WTC11 (cell line): Measurements from ENCODE around the gene COQ7. TPM values are rescaled to one million over a fixed set of nuclear protein-coding genes. Genes with fewer than 3 reads are reported as not detected.

ENCODE experiments used
- ATAC-seq: fragments of 200-7000 bp; cut with Tn5 transposase; 2 replicates; pipeline ENCODE4 v1.10.0; 2021; ENCODE audit warnings: mild to moderate bottlenecking, moderate library complexity
- CTCF ChIA-PET: fragments of 300-600 bp; sonication (Branson Sonifier 250); formaldehyde crosslinking; loops from one replicate; lab custom pipeline; 2021; ENCODE audit warnings: antibody characterized with exemption; lab: Charles Lee
- POLR2A ChIA-PET: fragments of 350-600 bp; sonication (Branson Sonifier 250); formaldehyde crosslinking; loops from one replicate; lab custom pipeline; 2021; ENCODE audit warnings: antibody characterized with exemption; lab: Charles Lee
- DNase-seq: peaks from one replicate; pipeline ENCODE4 v3.0.0; 2021; ENCODE audit warnings: low spot score
- H3K27ac Mint-ChIP-seq: 2 replicates; pipeline ENCODE4 v1.8.0; 2021; ENCODE audit warnings: mixed read lengths
- H3K27me3 Mint-ChIP-seq: 2 replicates; pipeline ENCODE4 v1.8.0; 2021; ENCODE audit warnings: low read depth, mild to moderate bottlenecking, moderate library complexity, mixed read lengths
- H3K36me3 Mint-ChIP-seq: 2 replicates; pipeline ENCODE4 v1.8.0; 2021; ENCODE audit warnings: mixed read lengths
- H3K4me1 Mint-ChIP-seq: 2 replicates; pipeline ENCODE4 v1.8.0; 2022; ENCODE audit warnings: mixed read lengths
- H3K4me3 Mint-ChIP-seq: 2 replicates; pipeline ENCODE4 v1.8.0; 2021; ENCODE audit warnings: mild to moderate bottlenecking, moderate library complexity, mixed read lengths
- H3K9me3 Mint-ChIP-seq: 2 replicates; pipeline ENCODE4 v1.8.0; 2021; ENCODE audit warnings: mixed read lengths
- ELF4 ChIP-seq: sonication (generic); formaldehyde crosslinking; IDR thresholded peaks from 2 replicates; pipeline ENCODE4 v1.8.1; 2022; ENCODE audit warnings: low read depth, mild to moderate bottlenecking, moderate library complexity, missing genetic modification reagents
- ESRRA ChIP-seq: sonication (generic); formaldehyde crosslinking; IDR thresholded peaks from 2 replicates; pipeline ENCODE4 v1.8.1; 2022; ENCODE audit warnings: mild to moderate bottlenecking, missing genetic modification reagents, borderline replicate concordance
- GRHL2 ChIP-seq: fragments of 250-450 bp; sonication (Bioruptor Pico); IDR thresholded peaks from 2 replicates; pipeline ENCODE4 v1.8.0; 2022; ENCODE audit warnings: mild to moderate bottlenecking, moderate library complexity; ENCODE audit not compliant: insufficient replicate concordance, severe bottlenecking
- KAT7 ChIP-seq: sonication (generic); formaldehyde crosslinking; IDR thresholded peaks from 2 replicates; pipeline ENCODE4 v1.8.1; 2023; ENCODE audit warnings: missing genetic modification reagents, mild to moderate bottlenecking, borderline replicate concordance
- OVOL2 ChIP-seq: fragments of 250-450 bp; sonication (Bioruptor Pico); IDR thresholded peaks from 2 replicates; pipeline ENCODE4 v1.9.0; 2021; ENCODE audit warnings: mild to moderate bottlenecking, borderline replicate concordance
- SP1 ChIP-seq: sonication (generic); formaldehyde crosslinking; conservative IDR thresholded peaks from 2 replicates; pipeline ENCODE4 v1.8.1; 2022; ENCODE audit warnings: missing genetic modification reagents
- ZNF138 ChIP-seq: sonication (generic); formaldehyde crosslinking; conservative IDR thresholded peaks from 2 replicates; pipeline ENCODE4 v1.8.1; 2022; ENCODE audit warnings: mild to moderate bottlenecking, moderate library complexity, missing genetic modification reagents
- total RNA-seq: library from RNA; stranded (reverse); gene quantifications from 3 replicates; pipeline ENCODE4 v1.2.3, GENCODE V29; 2021
- TF ChIP-seq, protein P1 (sequence below): fragments of 200-600 bp; IDR thresholded peaks from 2 replicates; pipeline ENCODE4 v1.8.0; 2022; ENCODE audit warnings: antibody characterized with exemption
- TF ChIP-seq, protein P2 (sequence below): sonication (generic); formaldehyde crosslinking; IDR thresholded peaks from 2 replicates; pipeline ENCODE4 v1.8.1; 2023; ENCODE audit warnings: mild to moderate bottlenecking, missing genetic modification reagents, borderline replicate concordance
- TF ChIP-seq, protein P3 (sequence below): sonication (generic); formaldehyde crosslinking; IDR thresholded peaks from 2 replicates; pipeline ENCODE4 v1.8.0; 2023; ENCODE audit warnings: missing genetic modification reagents, mild to moderate bottlenecking, borderline replicate concordance
- TF ChIP-seq, protein P4 (sequence below): sonication (generic); formaldehyde crosslinking; IDR thresholded peaks from 2 replicates; pipeline ENCODE4 v1.8.0; 2023; ENCODE audit warnings: missing genetic modification reagents
- TF ChIP-seq, protein P5 (sequence below): sonication (generic); formaldehyde crosslinking; IDR thresholded peaks from 2 replicates; pipeline ENCODE4 v1.8.0; 2022; ENCODE audit warnings: missing genetic modification reagents
- TF ChIP-seq, protein P6 (sequence below): sonication (generic); formaldehyde crosslinking; IDR thresholded peaks from 2 replicates; pipeline ENCODE4 v1.8.1; 2022; ENCODE audit warnings: mild to moderate bottlenecking, moderate library complexity, missing genetic modification reagents

The COQ7 gene
- total RNA-seq, 1 experiment from 2014 or later = 20.7 TPM

DNA sequence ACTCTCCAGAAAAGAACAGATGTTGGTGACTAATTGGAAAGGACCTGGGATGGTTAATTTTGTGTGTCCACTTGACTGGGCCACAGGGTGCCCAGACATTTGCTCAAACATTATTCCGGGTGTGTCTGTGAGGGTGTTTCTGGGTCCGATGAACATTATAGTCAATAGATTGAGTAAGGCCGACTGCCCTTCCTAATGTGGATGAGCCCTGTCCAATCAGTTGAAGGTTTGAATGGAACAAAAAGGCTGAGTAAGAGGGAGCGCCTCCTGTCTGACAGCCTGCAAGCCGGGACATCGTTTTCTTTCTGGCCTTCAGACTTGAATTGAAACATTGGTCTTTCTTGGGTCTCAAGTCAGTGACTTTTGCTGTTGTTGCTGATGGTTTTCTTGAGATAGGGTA lies 23.5 kb downstream of the COQ7 start (continued):
- TF ChIP-seq, protein P1, sequence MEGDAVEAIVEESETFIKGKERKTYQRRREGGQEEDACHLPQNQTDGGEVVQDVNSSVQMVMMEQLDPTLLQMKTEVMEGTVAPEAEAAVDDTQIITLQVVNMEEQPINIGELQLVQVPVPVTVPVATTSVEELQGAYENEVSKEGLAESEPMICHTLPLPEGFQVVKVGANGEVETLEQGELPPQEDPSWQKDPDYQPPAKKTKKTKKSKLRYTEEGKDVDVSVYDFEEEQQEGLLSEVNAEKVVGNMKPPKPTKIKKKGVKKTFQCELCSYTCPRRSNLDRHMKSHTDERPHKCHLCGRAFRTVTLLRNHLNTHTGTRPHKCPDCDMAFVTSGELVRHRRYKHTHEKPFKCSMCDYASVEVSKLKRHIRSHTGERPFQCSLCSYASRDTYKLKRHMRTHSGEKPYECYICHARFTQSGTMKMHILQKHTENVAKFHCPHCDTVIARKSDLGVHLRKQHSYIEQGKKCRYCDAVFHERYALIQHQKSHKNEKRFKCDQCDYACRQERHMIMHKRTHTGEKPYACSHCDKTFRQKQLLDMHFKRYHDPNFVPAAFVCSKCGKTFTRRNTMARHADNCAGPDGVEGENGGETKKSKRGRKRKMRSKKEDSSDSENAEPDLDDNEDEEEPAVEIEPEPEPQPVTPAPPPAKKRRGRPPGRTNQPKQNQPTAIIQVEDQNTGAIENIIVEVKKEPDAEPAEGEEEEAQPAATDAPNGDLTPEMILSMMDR = no peak
- TF ChIP-seq ELF4 (CRISPR knock-in tag) (no peak), GRHL2 (CRISPR knock-in tag) (no peak), OVOL2 (CRISPR knock-in tag) (no peak)
- TF ChIP-seq, protein P2, sequence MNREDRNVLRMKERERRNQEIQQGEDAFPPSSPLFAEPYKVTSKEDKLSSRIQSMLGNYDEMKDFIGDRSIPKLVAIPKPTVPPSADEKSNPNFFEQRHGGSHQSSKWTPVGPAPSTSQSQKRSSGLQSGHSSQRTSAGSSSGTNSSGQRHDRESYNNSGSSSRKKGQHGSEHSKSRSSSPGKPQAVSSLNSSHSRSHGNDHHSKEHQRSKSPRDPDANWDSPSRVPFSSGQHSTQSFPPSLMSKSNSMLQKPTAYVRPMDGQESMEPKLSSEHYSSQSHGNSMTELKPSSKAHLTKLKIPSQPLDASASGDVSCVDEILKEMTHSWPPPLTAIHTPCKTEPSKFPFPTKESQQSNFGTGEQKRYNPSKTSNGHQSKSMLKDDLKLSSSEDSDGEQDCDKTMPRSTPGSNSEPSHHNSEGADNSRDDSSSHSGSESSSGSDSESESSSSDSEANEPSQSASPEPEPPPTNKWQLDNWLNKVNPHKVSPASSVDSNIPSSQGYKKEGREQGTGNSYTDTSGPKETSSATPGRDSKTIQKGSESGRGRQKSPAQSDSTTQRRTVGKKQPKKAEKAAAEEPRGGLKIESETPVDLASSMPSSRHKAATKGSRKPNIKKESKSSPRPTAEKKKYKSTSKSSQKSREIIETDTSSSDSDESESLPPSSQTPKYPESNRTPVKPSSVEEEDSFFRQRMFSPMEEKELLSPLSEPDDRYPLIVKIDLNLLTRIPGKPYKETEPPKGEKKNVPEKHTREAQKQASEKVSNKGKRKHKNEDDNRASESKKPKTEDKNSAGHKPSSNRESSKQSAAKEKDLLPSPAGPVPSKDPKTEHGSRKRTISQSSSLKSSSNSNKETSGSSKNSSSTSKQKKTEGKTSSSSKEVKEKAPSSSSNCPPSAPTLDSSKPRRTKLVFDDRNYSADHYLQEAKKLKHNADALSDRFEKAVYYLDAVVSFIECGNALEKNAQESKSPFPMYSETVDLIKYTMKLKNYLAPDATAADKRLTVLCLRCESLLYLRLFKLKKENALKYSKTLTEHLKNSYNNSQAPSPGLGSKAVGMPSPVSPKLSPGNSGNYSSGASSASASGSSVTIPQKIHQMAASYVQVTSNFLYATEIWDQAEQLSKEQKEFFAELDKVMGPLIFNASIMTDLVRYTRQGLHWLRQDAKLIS = no peak
- TF ChIP-seq, protein P3, sequence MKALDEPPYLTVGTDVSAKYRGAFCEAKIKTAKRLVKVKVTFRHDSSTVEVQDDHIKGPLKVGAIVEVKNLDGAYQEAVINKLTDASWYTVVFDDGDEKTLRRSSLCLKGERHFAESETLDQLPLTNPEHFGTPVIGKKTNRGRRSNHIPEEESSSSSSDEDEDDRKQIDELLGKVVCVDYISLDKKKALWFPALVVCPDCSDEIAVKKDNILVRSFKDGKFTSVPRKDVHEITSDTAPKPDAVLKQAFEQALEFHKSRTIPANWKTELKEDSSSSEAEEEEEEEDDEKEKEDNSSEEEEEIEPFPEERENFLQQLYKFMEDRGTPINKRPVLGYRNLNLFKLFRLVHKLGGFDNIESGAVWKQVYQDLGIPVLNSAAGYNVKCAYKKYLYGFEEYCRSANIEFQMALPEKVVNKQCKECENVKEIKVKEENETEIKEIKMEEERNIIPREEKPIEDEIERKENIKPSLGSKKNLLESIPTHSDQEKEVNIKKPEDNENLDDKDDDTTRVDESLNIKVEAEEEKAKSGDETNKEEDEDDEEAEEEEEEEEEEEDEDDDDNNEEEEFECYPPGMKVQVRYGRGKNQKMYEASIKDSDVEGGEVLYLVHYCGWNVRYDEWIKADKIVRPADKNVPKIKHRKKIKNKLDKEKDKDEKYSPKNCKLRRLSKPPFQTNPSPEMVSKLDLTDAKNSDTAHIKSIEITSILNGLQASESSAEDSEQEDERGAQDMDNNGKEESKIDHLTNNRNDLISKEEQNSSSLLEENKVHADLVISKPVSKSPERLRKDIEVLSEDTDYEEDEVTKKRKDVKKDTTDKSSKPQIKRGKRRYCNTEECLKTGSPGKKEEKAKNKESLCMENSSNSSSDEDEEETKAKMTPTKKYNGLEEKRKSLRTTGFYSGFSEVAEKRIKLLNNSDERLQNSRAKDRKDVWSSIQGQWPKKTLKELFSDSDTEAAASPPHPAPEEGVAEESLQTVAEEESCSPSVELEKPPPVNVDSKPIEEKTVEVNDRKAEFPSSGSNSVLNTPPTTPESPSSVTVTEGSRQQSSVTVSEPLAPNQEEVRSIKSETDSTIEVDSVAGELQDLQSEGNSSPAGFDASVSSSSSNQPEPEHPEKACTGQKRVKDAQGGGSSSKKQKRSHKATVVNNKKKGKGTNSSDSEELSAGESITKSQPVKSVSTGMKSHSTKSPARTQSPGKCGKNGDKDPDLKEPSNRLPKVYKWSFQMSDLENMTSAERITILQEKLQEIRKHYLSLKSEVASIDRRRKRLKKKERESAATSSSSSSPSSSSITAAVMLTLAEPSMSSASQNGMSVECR = no peak
- TF ChIP-seq, all 79 proteins: peak for 0

DNA sequence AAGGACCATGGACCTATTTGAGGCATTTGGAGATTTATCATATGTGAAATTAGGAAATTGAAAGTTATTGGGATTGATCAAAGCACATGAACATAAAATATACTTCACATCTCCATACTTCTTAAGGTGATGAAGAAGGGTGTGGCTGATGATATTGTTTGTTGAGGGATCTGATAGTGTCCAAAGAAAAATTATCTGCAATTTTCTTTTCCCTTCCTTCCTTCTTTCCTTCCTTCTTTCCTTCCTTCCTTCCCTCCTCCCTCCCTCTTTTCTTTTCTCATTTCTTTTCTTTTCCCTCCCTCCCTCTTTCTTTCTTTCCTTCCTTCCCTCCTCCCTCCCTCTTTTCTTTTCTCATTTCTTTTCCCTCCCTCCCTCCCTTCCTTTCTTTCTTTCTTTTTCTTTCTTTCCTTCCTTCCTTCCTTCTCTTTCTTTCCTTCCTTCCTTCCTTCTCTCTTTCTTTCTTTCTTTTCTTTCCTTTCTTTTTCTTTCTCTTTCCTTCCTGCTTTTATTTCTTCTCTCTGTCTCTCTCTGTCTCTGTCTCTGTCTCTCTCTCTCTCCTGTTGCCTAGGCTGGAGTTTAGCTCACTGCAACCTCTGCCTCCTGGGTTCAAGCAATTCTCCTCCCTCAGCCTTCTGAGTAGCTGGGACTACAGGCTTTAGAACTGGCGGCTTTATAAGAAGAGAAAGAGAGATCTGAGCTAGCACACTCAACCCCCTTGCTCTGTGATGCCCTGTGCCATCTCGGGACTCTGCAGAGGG lies 25.4 kb downstream of the COQ7 start:
- Mint-ChIP-seq H3K27ac (no peak overlapping the region), H3K27me3 (peaks cover under 1% of the 10 kb centered on the region), H3K36me3 (no peaks in the 10 kb centered on the region), H3K4me3 (no peak overlapping the region), H3K9me3 (peaks cover 16% of the 10 kb centered on the region), H3K4me1 (peaks cover 11% of the 10 kb centered on the region; the same call in 1 of the 2 replicates)
- TF ChIP-seq, protein P4, sequence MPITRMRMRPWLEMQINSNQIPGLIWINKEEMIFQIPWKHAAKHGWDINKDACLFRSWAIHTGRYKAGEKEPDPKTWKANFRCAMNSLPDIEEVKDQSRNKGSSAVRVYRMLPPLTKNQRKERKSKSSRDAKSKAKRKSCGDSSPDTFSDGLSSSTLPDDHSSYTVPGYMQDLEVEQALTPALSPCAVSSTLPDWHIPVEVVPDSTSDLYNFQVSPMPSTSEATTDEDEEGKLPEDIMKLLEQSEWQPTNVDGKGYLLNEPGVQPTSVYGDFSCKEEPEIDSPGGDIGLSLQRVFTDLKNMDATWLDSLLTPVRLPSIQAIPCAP (CRISPR knock-in tag) = no peak
- TF ChIP-seq, protein P5, sequence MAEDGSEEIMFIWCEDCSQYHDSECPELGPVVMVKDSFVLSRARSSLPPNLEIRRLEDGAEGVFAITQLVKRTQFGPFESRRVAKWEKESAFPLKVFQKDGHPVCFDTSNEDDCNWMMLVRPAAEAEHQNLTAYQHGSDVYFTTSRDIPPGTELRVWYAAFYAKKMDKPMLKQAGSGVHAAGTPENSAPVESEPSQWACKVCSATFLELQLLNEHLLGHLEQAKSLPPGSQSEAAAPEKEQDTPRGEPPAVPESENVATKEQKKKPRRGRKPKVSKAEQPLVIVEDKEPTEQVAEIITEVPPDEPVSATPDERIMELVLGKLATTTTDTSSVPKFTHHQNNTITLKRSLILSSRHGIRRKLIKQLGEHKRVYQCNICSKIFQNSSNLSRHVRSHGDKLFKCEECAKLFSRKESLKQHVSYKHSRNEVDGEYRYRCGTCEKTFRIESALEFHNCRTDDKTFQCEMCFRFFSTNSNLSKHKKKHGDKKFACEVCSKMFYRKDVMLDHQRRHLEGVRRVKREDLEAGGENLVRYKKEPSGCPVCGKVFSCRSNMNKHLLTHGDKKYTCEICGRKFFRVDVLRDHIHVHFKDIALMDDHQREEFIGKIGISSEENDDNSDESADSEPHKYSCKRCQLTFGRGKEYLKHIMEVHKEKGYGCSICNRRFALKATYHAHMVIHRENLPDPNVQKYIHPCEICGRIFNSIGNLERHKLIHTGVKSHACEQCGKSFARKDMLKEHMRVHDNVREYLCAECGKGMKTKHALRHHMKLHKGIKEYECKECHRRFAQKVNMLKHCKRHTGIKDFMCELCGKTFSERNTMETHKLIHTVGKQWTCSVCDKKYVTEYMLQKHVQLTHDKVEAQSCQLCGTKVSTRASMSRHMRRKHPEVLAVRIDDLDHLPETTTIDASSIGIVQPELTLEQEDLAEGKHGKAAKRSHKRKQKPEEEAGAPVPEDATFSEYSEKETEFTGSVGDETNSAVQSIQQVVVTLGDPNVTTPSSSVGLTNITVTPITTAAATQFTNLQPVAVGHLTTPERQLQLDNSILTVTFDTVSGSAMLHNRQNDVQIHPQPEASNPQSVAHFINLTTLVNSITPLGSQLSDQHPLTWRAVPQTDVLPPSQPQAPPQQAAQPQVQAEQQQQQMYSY (CRISPR knock-in tag) = no peak
- TF ChIP-seq, protein P6, sequence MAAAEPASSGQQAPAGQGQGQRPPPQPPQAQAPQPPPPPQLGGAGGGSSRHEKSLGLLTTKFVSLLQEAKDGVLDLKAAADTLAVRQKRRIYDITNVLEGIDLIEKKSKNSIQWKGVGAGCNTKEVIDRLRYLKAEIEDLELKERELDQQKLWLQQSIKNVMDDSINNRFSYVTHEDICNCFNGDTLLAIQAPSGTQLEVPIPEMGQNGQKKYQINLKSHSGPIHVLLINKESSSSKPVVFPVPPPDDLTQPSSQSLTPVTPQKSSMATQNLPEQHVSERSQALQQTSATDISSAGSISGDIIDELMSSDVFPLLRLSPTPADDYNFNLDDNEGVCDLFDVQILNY (CRISPR knock-in tag) = no peak
- TF ChIP-seq OVOL2 (CRISPR knock-in tag) (no peak), KAT7 (CRISPR knock-in tag) (no peak), ESRRA (CRISPR knock-in tag) (no peak), SP1 (CRISPR knock-in tag) (no peak), ZNF138 (CRISPR knock-in tag) (no peak)
- ChIA-PET POLR2A (no interaction called here), CTCF (interaction anchor here (0.8 kb wide), 1 partner anchor 17 kb away, joined by 3 read pairs; no protein-coding TSS in a partner anchor)
- no peak for DNase-seq
- ATAC-seq = no peak
